ENCODE results near the gene EYA2.
"Not testable (repeated sequence)": the region's sequence is repeated elsewhere in the genome, so short reads cannot be mapped to it uniquely, and the experiment has no call there.

The EYA2 gene

GRCh38 chr20:46894579-46894958 lies at the start of gene EYA2:
Gene EYA2 (plus strand): TSS chr20:46894843. CDS start chr20:46990011, 95,168 bp downstream.
- DNase-seq: no peak

- DNase-seq: no peak
Measured at GRCh38 chr20:46844965-46845364, 49.7 kb upstream of the EYA2 start.

- DNase-seq: no peak
Measured at GRCh38 chr20:46849269-46849668, 45.4 kb upstream of the EYA2 start.

- no peak for DNase-seq
Measured at GRCh38 chr20:46849751-46850150, 44.9 kb upstream of the EYA2 start.

GRCh38 chr20:46850416-46850815 lies 44.2 kb upstream of the EYA2 start:
- DNase-seq: no peak

- no peak for DNase-seq
Measured at GRCh38 chr20:46850896-46851295, 43.7 kb upstream of the EYA2 start.

GRCh38 chr20:46851746-46852145 lies 42.9 kb upstream of the EYA2 start:
- no peak for DNase-seq

- no peak for DNase-seq
Measured at GRCh38 chr20:46852313-46852712, 42.3 kb upstream of the EYA2 start.

GRCh38 chr20:46853926-46854325 lies 40.7 kb upstream of the EYA2 start:
- no peak for DNase-seq

GRCh38 chr20:46857061-46857831 lies 37.4 kb upstream of the EYA2 start:
- no peak for DNase-seq

- no peak for DNase-seq
Measured at GRCh38 chr20:46865824-46866223, 28.8 kb upstream of the EYA2 start.

- no peak for DNase-seq
Measured at GRCh38 chr20:46870041-46870440, 24.6 kb upstream of the EYA2 start.

- DNase-seq: no peak
Measured at GRCh38 chr20:46872328-46873211, 22.1 kb upstream of the EYA2 start.

GRCh38 chr20:46875059-46875458 lies 19.6 kb upstream of the EYA2 start:
- no peak for DNase-seq

- no peak for DNase-seq
Measured at GRCh38 chr20:46879386-46879785, 15.3 kb upstream of the EYA2 start.

GRCh38 chr20:46879963-46880362 lies 14.7 kb upstream of the EYA2 start:
- DNase-seq: not testable (repeated sequence)

GRCh38 chr20:46883892-46884291 lies 10.8 kb upstream of the EYA2 start:
- DNase-seq: no peak

- DNase-seq: no peak
Measured at GRCh38 chr20:46890682-46891081, 4.0 kb upstream of the EYA2 start.

- DNase-seq: no peak
Measured at GRCh38 chr20:46893051-46893450, 1.6 kb upstream of the EYA2 start.

- DNase-seq: no peak
Measured at GRCh38 chr20:46893877-46894578, 615 bp upstream of the EYA2 start.

GRCh38 chr20:46894971-46895905 lies 595 bp downstream of the EYA2 start:
- no peak for DNase-seq

GRCh38 chr20:46895906-46896242 lies 1.2 kb downstream of the EYA2 start:
- DNase-seq: no peak

Data from GDM1 (cell line).